ENCODE results near the gene DIPK1B.

DIPK1B gene

GRCh38 chr9:136711751-136712689, at the start of gene DIPK1B:
Gene DIPK1B (plus strand): TSS chr9:136712572. CDS start chr9:136712666, 94 bp downstream.
- DNase-seq = peak; percentile 29

GRCh38 chr9:136662656-136663581, 49.5 kb upstream of the DIPK1B start, which contains the start of gene EGFL7:
Gene EGFL7 (plus strand): TSS chr9:136662916. CDS start chr9:136668283, 5,367 bp downstream.
- no peak for DNase-seq

- no peak for DNase-seq
Observed at GRCh38 chr9:136664000-136664915, 48.1 kb upstream of the DIPK1B start.

- DNase-seq = peak; percentile 23
Observed at GRCh38 chr9:136665111-136665703, 47.2 kb upstream of the DIPK1B start.

- DNase-seq = no peak
Observed at GRCh38 chr9:136665704-136666371, 46.5 kb upstream of the DIPK1B start.

- DNase-seq = no peak
Observed at GRCh38 chr9:136666372-136667213, 45.8 kb upstream of the DIPK1B start.

GRCh38 chr9:136667214-136667939, 45.0 kb upstream of the DIPK1B start:
- DNase-seq = no peak

GRCh38 chr9:136667940-136668760, 44.2 kb upstream of the DIPK1B start:
- no peak for DNase-seq

- DNase-seq = no peak
Observed at GRCh38 chr9:136668983-136669790, 43.2 kb upstream of the DIPK1B start.

- no peak for DNase-seq
Observed at GRCh38 chr9:136669791-136670464, 42.4 kb upstream of the DIPK1B start.

- no peak for DNase-seq
Observed at GRCh38 chr9:136670576-136671253, 41.7 kb upstream of the DIPK1B start.

GRCh38 chr9:136671254-136671614, 41.1 kb upstream of the DIPK1B start:
- no peak for DNase-seq

- no peak for DNase-seq
Observed at GRCh38 chr9:136671646-136672430, 40.5 kb upstream of the DIPK1B start.

GRCh38 chr9:136672431-136673087, 39.8 kb upstream of the DIPK1B start:
- no peak for DNase-seq

Measured in KG1 (cell line).